Ishikawa (cell line): ENCODE results near the gene ANK3.

Experiments
- CEBPB ChIP-seq: IDR thresholded peaks from 2 replicates; pipeline ENCODE4 v1.6.1; 2012
- CREB1 ChIP-seq: IDR thresholded peaks from 2 replicates; pipeline ENCODE4 v1.6.1; 2012; ENCODE audit warnings: low read depth
- EGR1 ChIP-seq: IDR thresholded peaks from 2 replicates; pipeline ENCODE4 v1.6.1; 2012
- EP300 ChIP-seq: IDR thresholded peaks from 2 replicates; pipeline ENCODE4 v1.6.1; 2012; ENCODE audit warnings: borderline replicate concordance
- FOXM1 ChIP-seq: IDR thresholded peaks from 2 replicates; pipeline ENCODE4 v1.6.1; 2012; ENCODE audit warnings: low read depth, borderline replicate concordance
- MAX ChIP-seq: IDR thresholded peaks from 2 replicates; pipeline ENCODE4 v1.6.1; 2012
- NFIC ChIP-seq: IDR thresholded peaks from 2 replicates; pipeline ENCODE4 v1.6.1; 2012
- RAD21 ChIP-seq: IDR thresholded peaks from 2 replicates; pipeline ENCODE4 v1.6.1; 2012; ENCODE audit warnings: low read depth
- REST ChIP-seq: IDR thresholded peaks from 2 replicates; pipeline ENCODE4 v1.6.1; 2012; ENCODE audit warnings: low read depth, mild to moderate bottlenecking
- TAF1 ChIP-seq: IDR thresholded peaks from 2 replicates; pipeline ENCODE4 v1.6.1; 2012; ENCODE audit warnings: low read depth, mild to moderate bottlenecking
- TCF12 ChIP-seq: IDR thresholded peaks from 2 replicates; pipeline ENCODE4 v1.6.1; 2012; ENCODE audit warnings: low read depth
- TEAD4 ChIP-seq: IDR thresholded peaks from 2 replicates; pipeline ENCODE4 v1.6.1; 2012
- USF1 ChIP-seq: IDR thresholded peaks from 2 replicates; pipeline ENCODE4 v1.6.1; 2012
- YY1 ChIP-seq: IDR thresholded peaks from 2 replicates; pipeline ENCODE4 v1.6.1; 2012; ENCODE audit warnings: low read depth
- ZBTB7A ChIP-seq: IDR thresholded peaks from 2 replicates; pipeline ENCODE4 v1.6.1; 2012; ENCODE audit warnings: low read depth

The ANK3 gene

GRCh38 chr10:60172363-60172990 is 217.2 kb downstream of the ANK3 start:
- TF ChIP-seq CREB1 = no peak
- no peak for TF ChIP-seq EGR1
- TF ChIP-seq USF1 = no peak
- no peak for TF ChIP-seq FOXM1
- no peak for TF ChIP-seq TCF12
- no peak for TF ChIP-seq MAX
- TF ChIP-seq CEBPB = no peak
- TF ChIP-seq REST = no peak
- no peak for TF ChIP-seq TAF1
- TF ChIP-seq YY1 = no peak
- no peak for TF ChIP-seq NFIC
- no peak for TF ChIP-seq ZBTB7A
- TF ChIP-seq RAD21 = no peak
- no peak for TF ChIP-seq TEAD4
- no peak for TF ChIP-seq EP300

GRCh38 chr10:60171436-60172013 is 218.2 kb downstream of the ANK3 start:
- TF ChIP-seq CREB1 (no peak), USF1 (no peak), RAD21 (no peak), ZBTB7A (no peak)

GRCh38 chr10:60170250-60170649 is 219.4 kb downstream of the ANK3 start:
- no peak for TF ChIP-seq USF1
- TF ChIP-seq CEBPB = no peak
- TF ChIP-seq NFIC = no peak
- TF ChIP-seq ZBTB7A = no peak
- TF ChIP-seq EGR1 = no peak
- TF ChIP-seq YY1 = no peak
- no peak for TF ChIP-seq TAF1
- TF ChIP-seq TEAD4 = no peak
- TF ChIP-seq FOXM1 = no peak
- no peak for TF ChIP-seq REST
- no peak for TF ChIP-seq TCF12
- TF ChIP-seq MAX = no peak
- no peak for TF ChIP-seq RAD21
- TF ChIP-seq EP300 = no peak
- no peak for TF ChIP-seq CREB1

GRCh38 chr10:60169111-60169510 is 220.6 kb downstream of the ANK3 start:
- no peak for TF ChIP-seq EP300
- TF ChIP-seq TEAD4 = no peak
- TF ChIP-seq RAD21 = no peak
- TF ChIP-seq YY1 = no peak
- TF ChIP-seq TCF12 = no peak
- no peak for TF ChIP-seq REST
- no peak for TF ChIP-seq USF1
- no peak for TF ChIP-seq TAF1
- no peak for TF ChIP-seq ZBTB7A
- TF ChIP-seq CREB1 = no peak
- TF ChIP-seq MAX = no peak
- no peak for TF ChIP-seq EGR1
- TF ChIP-seq FOXM1 = no peak
- TF ChIP-seq NFIC = no peak
- TF ChIP-seq CEBPB = no peak
